ENCODE results near the gene NOL9. TPM values are rescaled to one million over a fixed set of nuclear protein-coding genes. Genes with fewer than 3 reads are reported as not detected.

NOL9 gene
- total and polyA plus RNA-seq, 2 of the 13 experiments (the other 11 are each of a cell fraction or from before 2014, with no cell fraction given): 18.0 to 24.7 TPM

DNA sequence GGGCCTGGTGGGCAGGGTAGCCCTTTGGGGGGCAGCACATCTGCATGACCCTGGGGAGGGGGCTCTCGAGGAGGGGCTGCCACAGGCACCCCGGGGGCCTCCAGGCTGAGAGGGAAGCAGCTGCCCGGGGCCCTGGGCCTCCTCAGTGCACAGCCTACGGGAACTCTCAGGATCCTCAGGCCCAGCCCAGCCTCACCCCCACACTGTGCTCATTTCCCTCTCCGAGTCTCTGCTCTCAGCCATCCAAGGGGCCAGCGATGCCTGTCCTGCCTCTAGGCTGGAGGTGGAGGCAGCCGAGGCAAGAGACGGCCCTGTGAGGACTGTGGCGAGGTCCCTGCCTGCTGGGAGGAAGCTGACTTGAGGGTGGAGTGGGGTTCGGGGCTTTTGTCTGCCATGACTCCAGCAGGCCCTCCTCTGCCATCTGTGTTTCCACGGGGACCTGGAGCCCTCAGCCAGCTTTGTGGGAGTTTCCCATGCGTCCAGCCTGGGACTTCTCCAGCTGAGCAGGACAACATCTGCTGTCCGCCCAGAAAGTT lies 55.7 kb downstream of the NOL9 start:
- ATAC-seq (peak; percentile 29), FAIRE-seq (no peak), DNase-seq (ENCODE audit: low spot score) (no peak)
- WGBS (ENCODE audit: low lambda C conversion rate): 7% methylated on average over 3 of the region's 13 CpGs
- CTCF ChIA-PET (ENCODE audit: low intra/inter-chr PET ratio, low total read pairs): no interaction called here
- TF ChIP-seq CAMTA2 (CRISPR knock-in tag; IDR thresholded peaks at IDR 0.05; ENCODE audit: borderline replicate concordance) (no peak), ZNF234 (CRISPR knock-in tag; conservative IDR thresholded peaks at IDR 0.05) (no peak), ZSCAN29 (CRISPR knock-in tag; conservative IDR thresholded peaks at IDR 0.05) (no peak), SMARCC2 (IDR thresholded peaks at IDR 0.05) (no peak), CBX5 (CRISPR knock-in tag; IDR thresholded peaks at IDR 0.05; ENCODE audit: borderline replicate concordance) (no peak), KDM5A (IDR thresholded peaks at IDR 0.05; ENCODE audit: borderline replicate concordance, low read length) (no peak), CHD2 (IDR thresholded peaks at IDR 0.05; ENCODE audit: low read depth, low read length) (no peak), ZNF251 (CRISPR knock-in tag; IDR thresholded peaks at IDR 0.05) (no peak), ZNF782 (CRISPR knock-in tag; IDR thresholded peaks at IDR 0.05; ENCODE audit: borderline replicate concordance) (no peak)
- Histone ChIP-seq H4K20me1 (ENCODE audit: insufficient read depth, low read length) (no peaks in the 10 kb centered on the region), H3K4me1 (ENCODE audit: insufficient read depth, low read length) (peaks cover 47% of the 10 kb centered on the region), H3K36me3 (replicated peaks in 1 of 2; ENCODE audit: control insufficient read depth in 1 of 2, insufficient read depth in 2 of 2, low read length in 2 of 2) (no peaks in the 10 kb centered on the region), H3K27me3 (ENCODE audit: control insufficient read depth in 1 of 2, insufficient read depth in 2 of 2, low read length in 2 of 2) (peaks cover 26 to 61% of the 10 kb centered on the region in 2 experiments; a peak in 4 of 5 replicates), H3K9me3 (ENCODE audit: low read length) (no peaks in the 10 kb centered on the region), H3K9ac (ENCODE audit: insufficient read depth, low read depth, low read length) (no peak overlapping the region), H2AFZ (ENCODE audit: low read length) (no peak overlapping the region), H3K27ac (ENCODE audit: extremely low read length, insufficient read depth, low read length) (no peak overlapping the region), H3K4me3 (replicated peaks in 1 of 3; ENCODE audit: insufficient read depth in 1 of 3, low read depth in 2 of 3, low read length in 3 of 3) (peak overlapping the region in 1 of 3 experiments; percentile 3; a peak in 2 of 6 replicates), H3K4me2 (ENCODE audit: low read depth, low read length) (peak overlapping the region; percentile 95; the same call in 1 of the 2 replicates), H3K79me2 (ENCODE audit: insufficient read depth, low read length) (no peaks in the 10 kb centered on the region)
- in situ Hi-C loops (cut with HindIII; ENCODE audit: extremely low pct_ligation_motif_present, low pct_unique_long_range_greater_than_20kb): loop anchor here (25.0 kb wide), 1 partner anchor 714 kb away; no protein-coding TSS in a partner anchor
- intact Hi-C loops (cut with micrococcal nuclease; ENCODE audit: unreplicated experiment): no loop called here
- POLR2A ChIA-PET: interaction anchor here (0.9 to 1.4 kb wide), 2 partner anchors 9 to 13 kb away, joined by 3 to 5 read pairs; no protein-coding TSS in a partner anchor
- BruUV-seq (replicated peaks): no TSS peak
